Fibroblast of skin of scalp (primary cell): Measurements from ENCODE around the gene GMEB1.

Experiments
- DNase-seq: peaks from one replicate; pipeline ENCODE4 v3.0.0-alpha.2; 2013

Gene GMEB1

GRCh38 chr1:28750771-28751294, 82.2 kb downstream of the GMEB1 start:
- DNase-seq: peak; percentile 14

DNA sequence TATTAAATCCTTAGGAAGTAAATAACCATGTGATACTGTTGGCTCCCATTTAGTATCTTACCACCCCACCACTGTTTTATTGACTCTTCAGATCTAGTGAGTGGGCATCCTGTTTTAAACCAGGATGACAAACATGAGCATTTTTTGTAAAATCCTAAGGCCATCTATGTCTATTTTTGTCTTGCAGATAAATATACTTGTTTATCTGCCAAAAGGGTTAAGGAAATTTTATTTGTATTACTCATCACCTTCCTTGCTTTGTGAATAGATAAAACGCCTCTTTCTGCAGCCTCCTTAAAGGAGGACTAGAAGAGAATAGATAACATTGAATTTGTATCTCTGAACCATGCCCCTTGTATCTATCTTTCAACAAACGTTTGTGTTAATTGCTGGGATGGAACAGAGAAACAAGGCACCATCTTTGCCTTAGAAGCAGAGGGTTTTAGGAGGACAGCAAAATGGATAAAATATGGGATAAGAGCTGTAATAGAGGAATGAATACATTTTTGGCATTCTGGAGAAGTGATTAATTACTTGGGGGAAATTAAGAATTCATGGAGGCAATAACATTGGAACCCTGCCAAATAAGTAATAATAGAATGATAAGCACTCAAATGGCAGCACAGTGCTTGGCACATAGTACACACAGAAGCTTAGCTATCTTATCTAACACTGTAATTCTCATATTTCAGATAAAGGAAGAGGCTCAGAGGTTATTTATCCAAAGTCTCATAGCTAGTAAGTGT, 82.9 kb downstream of the GMEB1 start:
- peak; percentile 65 for DNase-seq

DNA sequence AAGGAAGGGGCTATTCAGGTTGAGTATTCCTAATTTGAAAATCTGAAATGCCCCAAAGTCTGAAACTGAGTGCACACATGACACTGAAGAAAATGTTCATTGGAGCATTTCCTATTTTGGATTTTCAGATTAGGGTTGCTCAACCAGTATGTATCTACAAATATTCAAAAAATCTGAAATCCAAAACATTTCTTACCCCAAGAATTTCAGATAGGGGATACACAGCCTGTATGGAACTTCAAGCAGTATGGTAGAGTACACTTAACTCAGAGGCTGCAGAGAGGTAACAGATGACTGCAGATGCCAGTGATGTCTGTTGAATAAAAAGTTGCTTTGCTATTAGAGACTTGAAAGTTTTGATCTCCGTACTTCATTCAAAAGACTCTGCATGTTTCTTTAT, 87.1 kb downstream of the GMEB1 start:
- DNase-seq: peak; percentile 52

DNA sequence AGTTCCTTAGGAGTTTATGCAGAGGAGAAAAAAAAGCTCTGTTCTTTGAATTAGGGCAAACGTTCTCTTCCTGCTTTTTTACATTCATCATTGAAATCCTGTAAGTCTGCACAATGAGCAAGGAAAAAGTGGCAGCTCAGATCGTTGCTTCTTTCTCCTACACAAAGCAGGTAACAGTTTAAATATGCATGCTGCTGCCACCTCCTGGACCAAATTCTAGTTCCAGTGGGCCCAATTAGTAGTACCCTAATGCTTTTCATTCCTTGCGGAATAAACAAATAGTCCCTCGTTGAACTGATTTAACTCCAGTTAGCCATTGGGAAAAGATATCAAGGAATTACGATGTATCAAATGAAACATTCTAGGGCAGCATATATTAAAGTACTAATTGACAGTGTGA, 88.3 kb downstream of the GMEB1 start:
- DNase-seq: no peak

DNA sequence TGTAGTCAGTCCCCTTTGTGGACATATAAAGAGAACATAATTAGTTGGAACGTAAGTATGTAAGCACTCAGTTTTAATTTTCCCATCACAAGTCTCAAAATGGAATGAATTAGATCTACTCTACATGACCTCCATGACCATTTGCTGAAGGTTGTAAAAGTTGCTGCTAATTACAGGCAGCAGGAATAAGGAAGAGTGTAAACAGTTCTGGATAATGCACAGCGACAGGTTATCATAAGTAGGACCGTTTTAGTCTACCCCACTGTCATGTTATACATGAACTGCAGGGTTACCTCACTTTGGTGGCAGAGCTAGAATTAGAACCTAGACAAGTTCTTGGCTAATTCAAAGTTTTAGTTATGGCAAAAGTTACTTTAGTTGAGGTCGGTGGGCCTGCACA, 89.8 kb downstream of the GMEB1 start:
- no peak for DNase-seq

DNA sequence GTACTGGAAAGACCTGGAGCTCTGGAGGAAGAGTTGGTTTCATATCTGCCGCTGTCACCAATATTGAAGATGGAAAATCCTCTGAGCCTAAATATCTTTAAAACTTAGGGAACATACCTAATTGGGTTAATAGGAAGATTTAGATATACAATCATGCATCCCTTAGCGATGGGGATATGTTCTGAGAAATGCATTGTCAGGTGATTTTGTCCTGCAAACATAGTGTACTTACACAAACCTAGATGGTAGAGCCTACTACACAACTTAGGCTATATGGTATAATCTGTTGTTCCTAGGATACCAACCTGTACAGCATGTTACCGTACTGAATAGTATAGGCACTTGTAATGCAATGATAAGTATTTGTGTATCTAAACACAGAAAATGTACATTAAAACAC, 90.7 kb downstream of the GMEB1 start:
- DNase-seq: no peak

DNA sequence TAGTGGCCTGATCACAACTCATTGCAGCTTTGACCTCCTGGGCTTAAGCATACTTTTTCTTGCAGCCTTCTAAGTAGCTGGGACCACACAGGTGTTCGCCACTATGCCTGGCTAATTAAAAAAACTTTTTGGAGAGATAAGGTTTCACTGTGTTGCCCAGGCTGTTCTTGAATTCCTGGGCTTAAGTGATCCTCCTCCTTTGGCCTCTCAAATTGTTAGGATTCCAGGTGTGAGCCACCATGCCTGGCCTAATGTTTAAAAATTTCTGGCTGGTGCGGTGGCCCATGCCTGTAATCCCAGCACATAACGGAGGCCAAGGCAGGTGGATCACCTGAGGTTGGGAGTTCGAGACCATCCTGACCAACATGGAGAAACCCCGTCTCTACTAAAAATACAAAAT, 92.6 kb downstream of the GMEB1 start:
- DNase-seq: no peak

DNA sequence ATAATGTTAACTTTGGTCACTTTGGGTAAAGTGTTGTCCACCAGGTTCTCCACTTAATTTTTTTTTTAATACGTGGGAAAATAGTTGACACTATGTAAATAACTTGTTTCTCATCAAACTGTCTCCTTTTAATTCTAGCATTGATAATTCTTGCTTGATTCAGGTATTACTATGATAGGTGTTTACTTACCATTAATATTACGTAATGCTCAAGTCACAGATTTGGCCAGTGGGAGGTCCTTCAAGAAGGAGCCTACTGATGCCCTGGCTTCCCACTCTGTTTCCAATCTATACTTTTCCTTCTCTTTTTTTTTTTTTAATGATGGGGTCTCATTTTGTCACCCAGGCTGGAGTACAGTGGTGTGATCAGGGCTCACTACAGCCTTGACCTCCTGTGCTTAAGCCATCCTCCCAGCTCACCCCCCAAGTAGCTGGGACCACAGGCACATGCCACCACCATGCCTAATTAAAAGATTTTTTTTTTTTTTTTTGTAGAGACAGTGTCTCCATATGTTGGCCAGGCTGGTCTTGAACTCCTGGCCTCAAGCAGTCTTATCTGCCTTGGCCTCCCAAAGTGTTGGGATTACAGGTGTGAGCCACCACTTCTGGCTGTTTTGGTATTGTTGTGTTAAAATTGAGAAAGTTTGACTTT, 98.1 kb downstream of the GMEB1 start:
- no peak for DNase-seq
